GM18526 (cell line): ENCODE results near the gene TFDP3.

Experiments used
- POLR2A ChIP-seq: IDR thresholded peaks from 3 replicates; pipeline ENCODE4 v1.6.1; 2011; ENCODE audit not compliant: insufficient read length; ENCODE audit errors: extremely low read depth

The TFDP3 gene

DNA sequence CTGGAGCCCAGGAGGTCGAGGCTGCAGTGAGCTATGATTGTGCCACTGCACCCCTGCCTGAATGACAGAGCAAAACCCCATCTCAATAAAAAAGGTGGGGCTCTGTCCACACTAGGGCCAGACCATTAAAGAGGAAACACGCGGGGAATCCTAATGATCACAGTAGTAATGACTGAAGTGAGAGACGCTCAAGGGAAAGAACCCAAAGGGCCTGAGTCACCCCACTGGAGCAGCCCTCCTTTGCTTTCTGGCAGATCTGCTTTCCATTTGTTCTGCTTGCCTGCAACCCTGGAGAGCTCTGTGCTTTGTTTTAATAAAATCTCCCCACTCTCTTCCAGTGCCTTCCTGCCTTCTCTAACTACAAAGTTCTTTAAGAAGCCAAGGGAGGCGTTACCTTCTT, 5.0 kb downstream of the TFDP3 start:
- TF ChIP-seq POLR2A, result no peak

DNA sequence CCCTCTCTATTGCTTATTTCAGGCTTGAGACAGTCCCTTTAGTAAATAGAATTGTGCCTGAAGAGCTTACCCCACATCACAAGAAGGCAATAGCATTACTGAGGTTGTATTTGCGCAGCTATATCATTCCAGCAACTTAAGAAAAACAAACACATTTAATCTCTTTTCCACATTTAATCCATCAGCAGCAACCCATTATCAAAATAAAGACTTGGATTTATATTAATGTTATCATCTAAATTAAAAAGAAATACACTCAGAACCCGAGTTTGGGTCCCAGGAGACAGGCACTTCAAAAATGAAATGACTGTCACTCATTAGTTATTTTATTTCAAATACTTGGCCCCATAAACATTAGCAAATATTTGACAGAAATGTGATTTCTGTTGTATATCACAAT, 10.4 kb downstream of the TFDP3 start:
- TF ChIP-seq POLR2A, result no peak

DNA sequence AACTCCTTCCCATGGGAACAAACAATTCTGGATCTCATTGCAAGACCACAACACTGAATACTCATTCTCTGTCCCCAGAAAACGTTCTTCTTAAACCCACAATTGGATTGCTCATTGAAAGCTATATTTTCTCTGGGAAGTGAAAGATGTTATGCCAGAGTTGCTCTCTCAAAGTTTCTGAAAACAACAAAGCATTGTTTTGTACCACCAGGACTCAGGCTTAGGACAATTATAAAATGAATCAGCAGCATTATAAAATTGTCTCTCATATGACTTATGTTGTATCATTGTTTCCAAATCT, 26.5 kb downstream of the TFDP3 start:
- no peak for TF ChIP-seq POLR2A

- TF ChIP-seq POLR2A, result no peak
These were observed 27.0 kb downstream of the TFDP3 start for GRCh38 chrX:133190877-133191738.

GRCh38 chrX:133189195-133189594, 29.0 kb downstream of the TFDP3 start:
- TF ChIP-seq POLR2A, result no peak

- TF ChIP-seq POLR2A, result no peak
These were observed 29.5 kb downstream of the TFDP3 start for GRCh38 chrX:133188631-133189030.

GRCh38 chrX:133185938-133186337, 32.2 kb downstream of the TFDP3 start:
- TF ChIP-seq POLR2A, result no peak

DNA sequence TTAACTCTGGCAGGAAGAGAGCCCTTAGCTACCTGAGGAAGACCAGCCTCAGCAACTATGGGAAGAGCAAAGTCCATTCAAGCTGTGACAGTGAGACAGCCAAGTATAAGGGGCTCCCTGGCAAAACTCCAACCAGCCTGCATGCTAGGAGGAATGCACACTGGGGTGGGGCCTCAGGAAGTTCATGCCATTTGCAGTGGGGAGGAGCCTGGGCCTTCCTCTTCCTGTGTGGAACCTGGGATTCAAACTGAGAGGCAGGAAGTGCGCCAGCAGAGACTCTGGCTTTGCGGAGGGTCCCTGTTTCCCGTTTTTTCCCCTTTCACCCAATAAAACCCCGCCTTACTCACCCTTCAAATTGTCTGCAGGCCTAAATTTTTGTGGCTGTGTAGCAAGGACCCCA, 33.0 kb downstream of the TFDP3 start:
- TF ChIP-seq POLR2A, result no peak

DNA sequence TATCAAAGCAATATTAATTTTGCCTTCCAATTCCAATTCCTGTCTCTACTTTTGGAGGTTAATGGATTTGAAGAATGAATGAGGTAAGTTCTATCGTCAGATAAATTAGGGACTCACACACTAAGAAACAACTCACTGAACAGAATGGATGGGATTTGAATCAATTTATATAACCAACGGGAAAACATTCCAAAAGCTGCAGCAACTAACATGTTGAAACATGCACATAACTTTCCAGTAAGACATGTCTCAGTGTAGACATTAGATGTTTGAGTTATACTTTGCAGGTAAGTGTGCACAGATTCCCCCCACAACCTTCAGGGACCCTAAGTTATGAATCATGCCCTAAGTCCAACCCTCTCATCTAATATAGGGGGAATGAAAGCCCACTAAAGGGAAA, 34.3 kb downstream of the TFDP3 start:
- TF ChIP-seq POLR2A, result no peak

DNA sequence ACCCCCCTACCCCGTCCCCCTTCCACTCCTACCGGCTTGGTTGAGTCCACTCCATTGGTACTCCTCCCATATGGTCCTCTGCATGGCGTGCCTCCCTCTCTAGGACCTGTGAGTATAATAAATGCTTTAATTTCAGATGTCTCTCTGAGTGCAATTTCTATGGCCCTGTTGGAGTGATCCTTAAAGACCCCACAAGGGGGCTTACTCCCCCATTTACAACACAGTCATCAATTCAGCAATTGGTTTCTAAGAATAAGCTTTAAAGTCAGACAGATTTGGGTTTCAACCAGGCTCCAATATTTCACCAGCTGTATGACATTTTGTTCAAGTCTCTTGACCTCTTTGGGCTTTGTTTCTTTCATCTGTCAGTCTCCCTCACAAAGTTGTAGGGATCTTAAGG, 38.7 kb downstream of the TFDP3 start:
- no peak for TF ChIP-seq POLR2A

DNA sequence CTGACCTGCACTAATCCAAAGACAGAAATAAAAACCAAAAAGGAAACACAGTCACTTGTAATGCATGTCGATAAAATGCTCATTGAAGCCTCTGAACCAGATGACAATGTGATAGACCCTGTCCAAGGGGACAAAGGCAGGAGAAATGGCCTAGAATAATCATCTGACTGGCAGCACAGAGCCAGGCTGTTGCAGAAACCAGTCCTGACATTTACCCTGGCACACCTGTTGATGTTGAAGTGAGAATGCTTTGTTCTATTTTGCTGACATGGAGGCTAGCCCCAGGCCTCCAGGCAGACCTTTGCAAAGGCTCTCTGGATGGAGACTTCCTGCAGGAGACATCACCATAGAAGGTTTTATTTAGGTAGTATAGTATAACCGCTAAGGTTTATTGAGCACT, 41.0 kb downstream of the TFDP3 start:
- no peak for TF ChIP-seq POLR2A

DNA sequence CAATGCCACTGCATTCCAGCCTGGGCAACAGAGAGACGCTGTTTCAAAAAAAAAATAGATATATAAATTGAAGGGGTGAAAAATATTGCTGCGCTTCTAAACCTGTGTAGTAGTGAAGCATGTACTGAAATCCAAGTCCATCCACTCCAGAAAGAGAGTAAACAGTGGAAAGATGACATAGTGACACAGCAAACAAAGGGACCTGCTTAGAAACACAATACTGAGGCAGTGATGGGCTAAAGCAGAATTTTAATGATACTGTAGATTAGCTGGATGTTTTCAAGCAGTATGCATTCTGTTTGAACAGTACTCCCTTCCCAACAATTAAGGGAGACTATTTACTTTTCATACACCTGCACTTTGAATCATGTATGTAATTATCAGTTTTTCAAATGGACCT, 42.5 kb downstream of the TFDP3 start:
- no peak for TF ChIP-seq POLR2A

DNA sequence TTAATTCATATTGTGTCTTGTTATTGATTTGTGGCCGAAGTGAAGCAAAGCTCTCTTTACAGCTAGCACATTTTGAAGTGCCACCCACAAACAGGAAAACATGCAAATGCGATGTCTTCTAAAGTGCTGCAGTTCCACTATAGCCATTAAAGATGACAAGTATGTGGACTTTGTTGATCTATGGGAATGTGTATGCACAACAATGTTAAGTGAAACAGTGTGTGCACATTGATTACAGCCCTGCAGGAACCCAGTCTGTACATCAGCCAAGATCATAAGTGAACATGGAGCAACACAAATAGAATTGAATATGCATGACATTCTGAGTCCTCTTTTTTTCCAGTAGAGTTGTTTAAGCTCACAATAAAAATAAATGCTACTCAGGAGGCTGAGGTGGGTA, 43.0 kb downstream of the TFDP3 start:
- TF ChIP-seq POLR2A, result no peak

DNA sequence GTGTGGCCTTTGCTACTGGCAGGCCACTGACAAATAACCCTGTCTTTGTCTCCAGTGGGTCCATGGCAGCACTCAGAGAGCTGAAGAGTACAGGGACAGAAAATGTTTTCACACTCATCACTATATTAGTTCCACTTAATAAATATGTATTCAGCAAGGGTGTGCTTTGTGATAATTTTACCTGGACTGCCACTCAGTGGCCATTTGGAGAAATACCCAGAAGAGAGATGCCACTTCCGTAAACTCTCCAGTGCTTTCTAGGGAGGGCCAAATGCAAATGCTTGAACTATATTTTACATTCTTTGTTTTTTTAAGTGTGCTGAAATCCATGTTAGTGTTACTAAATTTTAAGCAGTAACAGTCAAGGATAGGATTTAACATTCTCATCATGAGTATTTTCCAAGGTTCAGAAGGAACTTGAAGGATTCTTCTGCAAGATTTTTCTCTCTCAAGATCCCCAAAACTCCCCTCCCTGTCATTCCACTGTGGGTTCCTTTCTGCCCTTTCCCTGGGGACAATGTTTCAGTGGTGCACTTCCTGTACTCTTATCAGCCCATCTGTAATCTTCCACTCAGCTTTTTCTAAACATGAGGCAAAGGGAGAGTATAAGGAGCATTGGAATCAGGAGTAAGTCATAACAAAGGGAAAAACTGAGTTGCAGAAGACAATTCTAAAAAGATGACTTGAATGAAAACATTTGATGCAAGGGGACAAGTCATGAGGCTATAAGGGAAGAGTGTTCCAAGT, 46.0 kb downstream of the TFDP3 start:
- TF ChIP-seq POLR2A, result no peak
